K562 (cell line): ENCODE results near the gene TRIO. TPM values are rescaled to one million over a fixed set of nuclear protein-coding genes. Genes with fewer than 3 reads are reported as not detected.

Experiments used
- CBX3 ChIP-seq, 2 experiments: IDR thresholded peaks; 1 replicate in 1 of 2; 2 replicates in 1 of 2; pipeline ENCODE4 v1.6.1; 2012; ENCODE audit warnings: inconsistent platforms in 2 of 2, low read length in 2 of 2, borderline replicate concordance in 1 of 2, control low read depth in 1 of 2
- CXXC5 ChIP-seq: fragments of 250-450 bp; sonication (Bioruptor Pico); IDR thresholded peaks from 2 replicates; pipeline ENCODE4 v1.8.0; 2022; ENCODE audit warnings: inconsistent platforms, mild to moderate bottlenecking, moderate library complexity
- MAFF ChIP-seq: IDR thresholded peaks from 2 replicates; pipeline ENCODE4 v1.6.1; 2012; ENCODE audit warnings: low read length, improper control_type of control experiment
- MAFG ChIP-seq: fragments of 450-650 bp; conservative IDR thresholded peaks from 2 replicates; pipeline ENCODE4 v1.6.1; 2016; ENCODE audit warnings: missing genetic modification characterization, missing compliant biosample characterization
- MAFK ChIP-seq: IDR thresholded peaks from 2 replicates; pipeline ENCODE4 v1.6.1; 2011; ENCODE audit warnings: low read length, improper control_type of control experiment
- MTA2 ChIP-seq: fragments of 450-650 bp; IDR thresholded peaks from 2 replicates; pipeline ENCODE4 v1.6.1; 2016; ENCODE audit warnings: low read depth
- NELFE ChIP-seq: IDR thresholded peaks from 2 replicates; pipeline ENCODE4 v1.6.1; 2011; ENCODE audit warnings: mild to moderate bottlenecking; ENCODE audit not compliant: insufficient read depth, insufficient read length
- NFE2 ChIP-seq: IDR thresholded peaks from 2 replicates; pipeline ENCODE4 v1.6.1; 2014; ENCODE audit warnings: antibody characterized with exemption, low read depth
- NR0B1 ChIP-seq: fragments of 450-650 bp; IDR thresholded peaks from one replicate; pipeline ENCODE4 v1.6.1; 2018; ENCODE audit warnings: mild to moderate bottlenecking, moderate library complexity; ENCODE audit not compliant: partially characterized antibody
- PBX2 ChIP-seq, 2 experiments: IDR thresholded peaks in 1 of 2; conservative IDR thresholded peaks in 1 of 2; 2 replicates each; pipeline ENCODE4 v1.6.1; 2016; ENCODE audit warnings: low read depth in 2 of 2, mild to moderate bottlenecking in 1 of 2, missing compliant biosample characterization in 1 of 2, missing genetic modification characterization in 1 of 2, moderate library complexity in 1 of 2
- ZNF23 ChIP-seq: fragments of 250-450 bp; sonication (Bioruptor Pico); IDR thresholded peaks from 2 replicates; pipeline ENCODE4 v1.4.0; 2020; ENCODE audit warnings: mild to moderate bottlenecking
- polyA plus RNA-seq, 8 experiments: library from polyadenylated mRNA; depleted of rRNA in 4 of 8; stranded (reverse) in 5 of 8; unstranded in 3 of 8; fragments of >200 nt; fragmentation: Nextera tagmentation in 2 of 8; fragmentation: Illumina TruSeq in 1 of 8; extraction: Ambion mirVana in 2 of 8; extraction: Trizol in 1 of 8; gene quantifications; 2 replicates each; pipeline versions ENCODE4 v1.2.1 to v1.2.3, GENCODE V29; 2011 to 2014; ENCODE audit warnings: inconsistent platforms in 1 of 8, missing spikeins in 1 of 8
- total RNA-seq, 7 experiments: library from RNA; depleted of rRNA in 6 of 7; stranded (reverse); fragments of >200 nt in 6 of 7; fragmentation: Illumina TruSeq in 2 of 7; extraction: Trizol in 2 of 7; gene quantifications; 2 replicates each; pipeline versions ENCODE4 v1.2.1 to v1.2.3, GENCODE V29; 2011 to 2021; ENCODE audit warnings: low replicate concordance in 1 of 7
- TF ChIP-seq, protein P1 (sequence below), 2 experiments: IDR thresholded peaks; 2 replicates each; pipeline ENCODE4 v1.6.1; 2012; ENCODE audit warnings: improper control_type of control experiment in 2 of 2, low read depth in 2 of 2, low read length in 2 of 2, borderline replicate concordance in 1 of 2
- TF ChIP-seq, protein P2 (sequence below): sonication (generic); formaldehyde crosslinking; IDR thresholded peaks from 2 replicates; pipeline ENCODE4 v1.8.0; 2023; ENCODE audit warnings: mild to moderate bottlenecking, missing genetic modification reagents
- TF ChIP-seq, protein P3 (sequence below): fragments of 250-450 bp; sonication (Bioruptor Pico); IDR thresholded peaks from 2 replicates; pipeline ENCODE4 v1.8.0; 2022; ENCODE audit warnings: moderate library complexity, mild to moderate bottlenecking, inconsistent platforms

TRIO gene
- total and polyA plus RNA-seq, 9 of the 15 experiments (the other 6 are each of a cell fraction or from before 2014, with no cell fraction given), result 0.24 to 5.0 (median 1.1) TPM

GRCh38 chr5:14463629-14464028, 320.5 kb downstream of the TRIO start (continued):
- TF ChIP-seq CBX3 (IDR thresholded peaks at IDR 0.05; ENCODE audit: borderline replicate concordance in 1 of 2, low read length in 2 of 2) (no peak), PBX2 (CRISPR knock-in tag; IDR thresholded peaks at IDR 0.05; ENCODE audit: low read depth) (no peak), PBX2 (tag; conservative IDR thresholded peaks at IDR 0.05; ENCODE audit: low read depth) (peak; percentile 96), MTA2 (no peak), NELFE (no peak), NFE2 (peak; percentile 91), ZNF23 (CRISPR knock-in tag) (no peak), MAFK (peak; percentile 34; the same call in 1 of the 2 replicates), NR0B1 (no peak), MAFG (peak; percentile 79), MAFF (peak; percentile 56), CXXC5 (CRISPR knock-in tag) (no peak)
- TF ChIP-seq, protein P1, sequence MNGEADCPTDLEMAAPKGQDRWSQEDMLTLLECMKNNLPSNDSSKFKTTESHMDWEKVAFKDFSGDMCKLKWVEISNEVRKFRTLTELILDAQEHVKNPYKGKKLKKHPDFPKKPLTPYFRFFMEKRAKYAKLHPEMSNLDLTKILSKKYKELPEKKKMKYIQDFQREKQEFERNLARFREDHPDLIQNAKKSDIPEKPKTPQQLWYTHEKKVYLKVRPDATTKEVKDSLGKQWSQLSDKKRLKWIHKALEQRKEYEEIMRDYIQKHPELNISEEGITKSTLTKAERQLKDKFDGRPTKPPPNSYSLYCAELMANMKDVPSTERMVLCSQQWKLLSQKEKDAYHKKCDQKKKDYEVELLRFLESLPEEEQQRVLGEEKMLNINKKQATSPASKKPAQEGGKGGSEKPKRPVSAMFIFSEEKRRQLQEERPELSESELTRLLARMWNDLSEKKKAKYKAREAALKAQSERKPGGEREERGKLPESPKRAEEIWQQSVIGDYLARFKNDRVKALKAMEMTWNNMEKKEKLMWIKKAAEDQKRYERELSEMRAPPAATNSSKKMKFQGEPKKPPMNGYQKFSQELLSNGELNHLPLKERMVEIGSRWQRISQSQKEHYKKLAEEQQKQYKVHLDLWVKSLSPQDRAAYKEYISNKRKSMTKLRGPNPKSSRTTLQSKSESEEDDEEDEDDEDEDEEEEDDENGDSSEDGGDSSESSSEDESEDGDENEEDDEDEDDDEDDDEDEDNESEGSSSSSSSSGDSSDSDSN (IDR thresholded peaks at IDR 0.05; ENCODE audit: borderline replicate concordance in 1 of 2, low read depth in 2 of 2, low read length in 2 of 2), result no peak
- TF ChIP-seq, protein P2, sequence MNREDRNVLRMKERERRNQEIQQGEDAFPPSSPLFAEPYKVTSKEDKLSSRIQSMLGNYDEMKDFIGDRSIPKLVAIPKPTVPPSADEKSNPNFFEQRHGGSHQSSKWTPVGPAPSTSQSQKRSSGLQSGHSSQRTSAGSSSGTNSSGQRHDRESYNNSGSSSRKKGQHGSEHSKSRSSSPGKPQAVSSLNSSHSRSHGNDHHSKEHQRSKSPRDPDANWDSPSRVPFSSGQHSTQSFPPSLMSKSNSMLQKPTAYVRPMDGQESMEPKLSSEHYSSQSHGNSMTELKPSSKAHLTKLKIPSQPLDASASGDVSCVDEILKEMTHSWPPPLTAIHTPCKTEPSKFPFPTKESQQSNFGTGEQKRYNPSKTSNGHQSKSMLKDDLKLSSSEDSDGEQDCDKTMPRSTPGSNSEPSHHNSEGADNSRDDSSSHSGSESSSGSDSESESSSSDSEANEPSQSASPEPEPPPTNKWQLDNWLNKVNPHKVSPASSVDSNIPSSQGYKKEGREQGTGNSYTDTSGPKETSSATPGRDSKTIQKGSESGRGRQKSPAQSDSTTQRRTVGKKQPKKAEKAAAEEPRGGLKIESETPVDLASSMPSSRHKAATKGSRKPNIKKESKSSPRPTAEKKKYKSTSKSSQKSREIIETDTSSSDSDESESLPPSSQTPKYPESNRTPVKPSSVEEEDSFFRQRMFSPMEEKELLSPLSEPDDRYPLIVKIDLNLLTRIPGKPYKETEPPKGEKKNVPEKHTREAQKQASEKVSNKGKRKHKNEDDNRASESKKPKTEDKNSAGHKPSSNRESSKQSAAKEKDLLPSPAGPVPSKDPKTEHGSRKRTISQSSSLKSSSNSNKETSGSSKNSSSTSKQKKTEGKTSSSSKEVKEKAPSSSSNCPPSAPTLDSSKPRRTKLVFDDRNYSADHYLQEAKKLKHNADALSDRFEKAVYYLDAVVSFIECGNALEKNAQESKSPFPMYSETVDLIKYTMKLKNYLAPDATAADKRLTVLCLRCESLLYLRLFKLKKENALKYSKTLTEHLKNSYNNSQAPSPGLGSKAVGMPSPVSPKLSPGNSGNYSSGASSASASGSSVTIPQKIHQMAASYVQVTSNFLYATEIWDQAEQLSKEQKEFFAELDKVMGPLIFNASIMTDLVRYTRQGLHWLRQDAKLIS, result no peak
- TF ChIP-seq, protein P3, sequence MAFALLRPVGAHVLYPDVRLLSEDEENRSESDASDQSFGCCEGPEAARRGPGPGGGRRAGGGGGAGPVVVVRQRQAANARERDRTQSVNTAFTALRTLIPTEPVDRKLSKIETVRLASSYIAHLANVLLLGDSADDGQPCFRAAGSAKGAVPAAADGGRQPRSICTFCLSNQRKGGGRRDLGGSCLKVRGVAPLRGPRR (CRISPR knock-in tag), result no peak
